ENCODE measurements around the gene NF2. TPM values are rescaled to one million over a fixed set of nuclear protein-coding genes. Genes with fewer than 3 reads are reported as not detected.

The NF2 gene
- total and polyA plus RNA-seq, 2 of the 8 experiments (the other 6 are each of a cell fraction or from before 2014, with no cell fraction given) = 17.6 to 53.6 TPM

GRCh38 chr22:29732883-29733282 is 129.4 kb downstream of the NF2 start (continued):
- TF ChIP-seq USF2 (IDR thresholded peaks at IDR 0.05; ENCODE audit: low read length) (no peak), GTF2F1 (IDR thresholded peaks at IDR 0.05; ENCODE audit: borderline replicate concordance, low read depth, low read length) (no peak), SIRT6 (IDR thresholded peaks at IDR 0.05; ENCODE audit: low read length) (no peak), CHD7 (IDR thresholded peaks at IDR 0.05; ENCODE audit: insufficient replicate concordance, low read length) (no peak), SUZ12 (IDR thresholded peaks at IDR 0.05; ENCODE audit: low read length) (no peak)
